GM19238 (cell line): ENCODE data around the gene PUSL1.

Source experiments
- DNase-seq: peaks from one replicate; pipeline ENCODE4 v3.0.0; 2011; ENCODE audit warnings: low spot score; ENCODE audit not compliant: insufficient read length

PUSL1 gene

DNA sequence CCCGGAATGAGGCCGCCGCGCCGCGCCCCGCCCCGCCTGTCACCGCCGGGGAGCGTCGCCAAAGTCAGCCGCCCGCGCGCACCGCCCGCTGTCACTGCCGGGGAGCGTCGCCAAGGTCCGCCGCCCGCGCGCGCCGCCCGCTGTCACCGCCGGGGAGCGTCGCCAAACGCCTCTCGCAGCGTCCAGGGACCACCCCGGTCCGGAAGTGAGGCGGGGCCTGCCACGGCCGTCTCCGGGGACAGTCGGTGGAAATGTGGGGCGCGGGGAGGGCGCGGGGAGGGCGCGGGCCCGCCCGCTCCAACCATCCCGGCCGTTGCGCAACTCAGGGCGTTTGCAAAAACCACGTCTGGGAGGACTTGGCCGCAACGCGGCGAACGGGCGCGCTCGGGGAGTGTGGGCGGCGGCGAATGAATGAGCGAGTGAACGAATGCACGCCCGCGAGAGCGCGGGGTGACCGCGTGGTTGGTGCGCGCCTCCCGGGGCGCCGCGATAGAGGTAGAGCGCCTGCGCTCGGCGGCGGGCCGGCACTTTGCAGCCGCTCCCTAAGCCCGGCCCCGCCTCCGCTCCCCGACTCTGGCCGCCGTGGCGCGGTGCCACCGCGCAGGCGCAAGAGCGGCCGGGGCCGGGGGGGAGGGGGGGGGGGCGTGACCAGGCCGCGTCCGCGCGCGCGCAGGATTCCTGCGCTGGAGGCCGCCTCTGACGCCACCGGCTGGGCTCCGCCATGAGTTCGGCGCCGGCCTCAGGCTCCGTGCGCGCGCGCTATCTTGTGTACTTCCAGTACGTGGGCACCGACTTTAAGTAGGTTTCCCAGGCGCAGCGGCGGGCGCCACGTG is at the start of gene PUSL1, which contains the start of gene ACAP3:
PUSL1 (plus strand) TSS at position 675 of the 833 bp plus-strand sequence; CDS start at position 722, 47 bp downstream.
ACAP3 (minus strand) TSS at position 8 of the 833 bp plus-strand sequence. CDS start 115 bp downstream, outside the sequence.
- DNase-seq, result peak; percentile 99

GRCh38 chr1:1259119-1259488 is 49.3 kb upstream of the PUSL1 start:
- no peak for DNase-seq

DNA sequence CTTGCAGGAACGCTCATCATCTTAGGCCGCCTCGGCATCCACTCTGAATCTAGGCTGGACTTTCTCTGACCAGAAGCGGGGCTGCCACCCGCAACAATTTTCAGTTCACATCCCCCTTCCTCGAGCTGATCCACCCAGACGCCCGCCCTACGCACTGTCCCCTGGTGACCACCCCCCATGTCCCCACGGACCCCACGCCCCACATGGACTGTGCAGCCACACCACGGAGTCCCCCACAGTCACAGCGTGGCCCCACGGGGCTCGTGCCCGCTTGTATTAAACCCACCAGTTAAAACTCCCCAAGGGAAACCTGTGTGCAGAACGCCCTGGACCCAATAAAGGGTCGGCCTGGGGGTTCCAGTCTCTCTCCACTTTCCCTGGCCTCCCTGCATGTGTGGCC is 48.9 kb upstream of the PUSL1 start:
- no peak for DNase-seq

- DNase-seq, result no peak
These were observed 48.3 kb upstream of the PUSL1 start for GRCh38 chr1:1259951-1260600.

- no peak for DNase-seq
These were observed 47.4 kb upstream of the PUSL1 start for GRCh38 chr1:1260843-1261560.

GRCh38 chr1:1262071-1262470 is 46.3 kb upstream of the PUSL1 start:
- no peak for DNase-seq

GRCh38 chr1:1262758-1263157 is 45.6 kb upstream of the PUSL1 start:
- DNase-seq, result no peak

DNA sequence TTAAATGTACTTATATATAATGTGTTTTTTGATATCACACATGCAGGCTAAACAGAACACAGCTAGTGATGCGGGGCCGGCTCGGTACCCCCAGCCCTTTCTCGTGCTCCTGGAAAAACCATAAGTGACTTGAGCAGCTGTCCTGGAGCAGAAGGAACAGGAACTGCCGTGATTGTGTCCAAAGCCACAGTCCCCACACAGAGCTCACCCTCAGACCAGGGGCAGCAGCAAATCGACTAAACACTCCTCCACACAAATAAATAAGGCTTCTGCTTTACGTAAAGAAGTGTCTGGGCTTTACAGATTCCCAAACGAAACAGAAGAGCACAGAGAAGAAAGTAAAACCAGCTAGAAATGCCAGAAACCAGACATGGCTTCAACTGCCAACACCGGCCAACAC is 44.4 kb upstream of the PUSL1 start:
- DNase-seq, result no peak

- no peak for DNase-seq
These were observed 43.5 kb upstream of the PUSL1 start for GRCh38 chr1:1264868-1265272.

DNA sequence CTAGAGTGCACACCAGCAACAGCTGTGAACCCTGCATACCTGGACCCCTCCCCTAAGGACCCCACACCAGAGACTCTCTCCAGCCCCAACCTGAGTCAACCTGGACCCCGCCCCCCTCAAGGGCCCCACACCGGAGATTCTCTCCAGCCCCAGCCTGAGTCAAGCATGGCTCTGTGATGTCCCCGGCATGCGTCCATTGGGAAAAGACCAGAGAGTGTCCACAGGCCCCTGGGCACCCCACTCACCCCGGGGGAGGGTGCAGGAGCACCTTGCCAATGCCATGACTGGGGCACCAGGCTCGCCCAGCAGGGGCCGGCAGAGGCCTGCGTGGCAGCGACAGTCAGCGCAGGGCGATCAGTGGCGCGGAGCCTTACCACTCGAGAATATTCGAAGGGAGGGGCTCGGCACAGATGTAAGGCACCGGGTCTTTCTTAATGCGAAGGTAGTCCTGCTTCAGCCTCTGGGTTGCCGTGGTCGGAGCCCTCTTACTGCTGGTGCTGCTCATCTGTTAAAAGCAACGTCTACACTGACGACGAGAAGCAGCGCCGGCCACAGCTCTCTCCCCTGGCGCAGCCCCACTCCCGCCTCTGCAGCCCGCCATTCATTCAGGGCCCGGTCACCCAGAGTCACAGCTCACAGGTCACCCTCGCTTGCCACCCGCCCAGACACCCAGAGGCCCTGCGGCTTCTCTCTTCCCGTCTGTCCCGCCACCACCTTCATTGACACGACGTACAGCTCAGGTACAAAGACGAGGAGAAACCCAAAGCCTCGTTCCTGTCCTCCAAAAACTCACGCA is 40.7 kb upstream of the PUSL1 start:
- no peak for DNase-seq

- DNase-seq, result no peak
These were observed 40.1 kb upstream of the PUSL1 start for GRCh38 chr1:1268284-1268682.

DNA sequence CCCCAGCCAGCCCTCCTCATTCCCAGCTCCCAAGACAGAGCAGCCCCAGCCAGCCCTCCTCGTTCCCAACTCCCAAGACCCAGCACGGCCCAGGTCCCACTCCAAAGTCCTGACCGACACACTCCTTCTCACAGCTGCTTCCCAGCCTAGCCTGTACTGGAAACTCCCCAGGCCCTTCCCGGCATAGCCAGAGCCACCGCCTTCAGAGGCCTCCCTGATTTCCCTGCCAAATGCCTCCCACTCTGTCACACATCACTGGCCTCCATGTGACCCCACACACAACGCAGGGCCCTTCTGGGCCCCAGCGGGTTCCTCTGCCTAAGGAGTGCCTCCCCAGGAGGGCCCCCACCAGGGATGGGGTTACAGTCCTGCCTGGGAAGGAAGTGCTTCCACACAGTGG is 37.6 kb upstream of the PUSL1 start:
- DNase-seq, result no peak

GRCh38 chr1:1272341-1273208 is 35.8 kb upstream of the PUSL1 start:
- no peak for DNase-seq

DNA sequence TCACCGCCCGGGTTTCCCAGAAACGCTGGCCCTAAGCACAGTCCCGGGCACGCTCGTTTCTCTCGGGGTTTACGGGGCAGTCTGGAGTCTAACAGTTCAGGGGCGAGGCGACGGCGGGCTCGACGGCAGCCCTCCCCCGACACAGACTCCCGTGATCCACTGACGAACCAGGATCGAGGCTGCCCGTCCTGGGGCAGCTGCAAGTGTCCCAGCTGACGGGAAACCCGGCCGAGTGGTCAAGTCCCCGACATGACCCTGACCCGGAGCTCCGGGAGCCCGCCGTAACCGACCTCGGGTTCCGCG is 35.2 kb upstream of the PUSL1 start:
- DNase-seq, result no peak

DNA sequence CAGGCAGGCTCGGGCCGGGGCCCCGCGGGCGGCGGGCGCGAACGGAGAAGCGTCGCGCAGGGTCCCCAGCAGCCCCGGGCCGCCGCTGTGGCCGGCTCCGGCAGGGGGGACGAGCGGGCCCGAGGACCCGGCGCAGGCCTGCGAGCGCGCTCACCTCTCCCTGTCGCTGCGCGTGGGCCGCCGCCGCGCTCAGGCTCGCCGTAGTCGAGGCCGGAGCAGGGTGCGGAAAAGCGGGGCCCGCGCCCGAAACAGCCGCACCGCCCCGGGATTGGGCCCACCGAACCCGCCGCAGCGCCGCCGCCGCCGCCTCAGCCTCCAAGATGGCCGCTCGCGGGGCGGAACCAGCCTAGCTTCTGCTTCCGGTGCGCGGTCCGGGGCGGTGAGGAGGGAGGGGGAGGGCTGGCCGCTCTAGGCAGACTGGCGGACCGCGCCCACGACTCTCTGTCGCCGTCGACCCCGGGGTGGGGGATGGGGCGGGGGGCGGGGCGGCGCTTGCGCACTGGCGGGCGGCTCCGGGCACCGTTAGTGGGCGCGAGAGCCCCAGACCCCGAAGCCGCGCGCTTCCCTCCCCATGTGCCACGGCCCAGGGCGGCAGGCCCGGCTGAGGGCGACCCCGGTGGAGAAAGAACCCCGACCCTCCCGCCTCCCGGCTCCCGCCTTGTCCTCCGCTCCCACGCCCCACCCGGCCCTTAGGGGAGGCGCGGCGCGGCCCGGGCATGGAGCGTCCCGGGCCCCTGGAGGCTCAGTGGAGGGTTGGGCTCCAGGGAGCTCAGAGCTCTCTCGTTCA is 34.7 kb upstream of the PUSL1 start, which contains the start of gene UBE2J2:
UBE2J2 (minus strand) TSS at position 343 of the 787 bp plus-strand sequence. CDS start 5,862 bp downstream, outside the sequence.
- DNase-seq, result peak; percentile 99

DNA sequence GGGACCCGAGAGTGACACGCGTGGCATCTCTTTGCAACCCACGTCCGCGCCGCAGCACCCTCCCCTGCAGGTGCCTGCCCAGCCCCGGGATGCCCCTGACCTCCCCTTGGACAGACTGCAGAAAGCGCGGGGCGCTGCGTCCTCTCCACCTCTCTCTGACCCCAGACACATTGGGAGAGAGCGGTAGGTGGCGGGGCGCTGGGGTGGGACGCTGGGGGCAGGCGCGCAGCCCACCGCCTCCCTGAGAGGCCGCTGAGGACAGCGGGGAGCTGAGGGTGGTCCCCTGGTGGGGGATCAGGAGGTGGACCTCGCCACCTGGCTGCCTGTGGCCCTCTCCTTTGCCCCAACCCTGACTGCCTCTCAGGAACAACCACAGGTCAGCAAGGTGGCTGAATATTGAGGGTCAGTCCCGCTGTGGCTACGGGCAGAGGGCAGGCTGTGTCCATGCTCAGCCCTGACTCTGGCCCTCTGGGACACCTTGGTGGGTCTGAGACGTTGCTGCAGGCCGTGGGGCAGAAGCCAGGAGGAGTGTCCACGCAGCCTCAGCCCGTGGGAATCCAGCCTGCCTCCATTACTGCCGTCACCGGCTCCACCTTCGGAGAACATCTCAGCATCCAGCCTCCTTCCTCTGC is 34.0 kb upstream of the PUSL1 start:
- DNase-seq, result no peak

DNA sequence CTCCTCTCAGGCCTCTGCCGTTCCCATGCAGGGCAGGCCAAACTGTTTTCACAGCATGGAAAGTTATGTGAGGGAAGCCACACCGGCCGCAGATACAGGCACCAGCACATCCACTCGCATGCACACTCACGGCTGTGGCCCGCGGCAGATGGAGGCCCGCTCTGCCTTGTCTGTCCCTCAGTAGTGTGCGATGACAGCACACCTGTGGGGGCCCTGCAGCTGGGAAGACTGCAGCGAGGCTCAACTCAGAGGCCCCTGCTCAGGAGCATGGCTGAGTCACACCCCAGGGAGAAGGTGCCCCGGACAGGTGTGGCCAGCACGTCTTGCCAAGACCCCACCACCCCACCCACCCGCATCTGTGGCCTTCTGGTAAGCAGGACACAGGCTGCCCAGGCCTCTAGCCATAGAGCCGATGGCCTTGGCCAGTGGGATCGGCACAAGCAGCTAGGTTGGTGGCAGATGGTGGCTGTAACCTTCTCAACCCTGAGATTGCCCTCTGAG is 33.4 kb upstream of the PUSL1 start:
- DNase-seq, result no peak

DNA sequence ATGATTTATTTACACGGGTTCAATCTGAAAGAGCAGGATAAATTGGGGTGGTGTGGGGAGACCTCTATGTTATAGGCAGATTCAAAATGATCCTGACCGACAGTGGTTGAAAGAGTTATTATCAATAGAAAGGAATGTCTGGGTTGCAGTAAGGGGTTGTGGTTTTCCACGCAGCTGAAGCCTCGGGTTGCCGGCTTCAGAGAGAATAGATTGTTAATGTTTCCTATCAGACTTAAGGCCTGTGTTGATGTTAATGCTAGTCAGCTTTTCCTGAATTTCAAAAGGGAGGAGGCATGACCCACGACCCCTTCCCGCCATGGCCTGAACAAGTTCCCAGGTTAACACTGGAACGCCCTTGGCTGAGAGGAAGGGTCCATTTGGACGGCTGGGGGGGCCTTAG is 32.6 kb upstream of the PUSL1 start:
- no peak for DNase-seq

DNA sequence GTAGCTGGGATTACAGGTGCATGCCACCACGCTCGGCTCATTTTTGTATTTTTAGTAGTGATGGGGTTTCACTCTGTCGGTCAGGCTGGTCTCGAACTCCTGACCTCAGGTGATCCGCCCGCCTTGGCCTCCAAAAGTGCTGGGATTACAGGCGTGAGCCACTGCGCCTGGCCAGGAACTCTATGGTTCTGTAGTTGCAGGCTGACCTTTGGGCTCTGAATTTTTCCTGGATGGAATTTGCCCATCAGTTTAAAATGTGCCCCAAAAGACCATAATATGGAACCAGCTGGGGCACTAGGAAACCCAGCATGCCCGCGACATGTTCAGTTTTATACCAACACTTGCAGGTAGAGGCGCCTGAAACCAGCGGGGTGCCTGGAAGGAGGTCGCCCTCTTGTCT is 29.8 kb upstream of the PUSL1 start:
- DNase-seq, result no peak
